Breast epithelium (tissue), 3 donors: ENCODE measurements around the gene PPP1R1C.

Experiments
- CTCF ChIP-seq, 3 donors: fragments of 450-650 bp; IDR thresholded peaks; one replicate each; pipeline ENCODE4 v1.5.1; 2016 to 2017; ENCODE audit warnings: antibody characterized with exemption in 3 of 3, mild to moderate bottlenecking in 3 of 3, moderate library complexity in 3 of 3
- POLR2A ChIP-seq: fragments of 450-650 bp; IDR thresholded peaks from one replicate; pipeline ENCODE4 v1.6.1; 2016; ENCODE audit warnings: antibody characterized with exemption, mild to moderate bottlenecking, moderate library complexity

- no peak for TF ChIP-seq CTCF (IDR thresholded peaks at IDR 0.05)
- TF ChIP-seq POLR2A = no peak
These were observed 46.3 kb downstream of the PPP1R1C start for GRCh38 chr2:182031956-182032355.
